GM23338 (cell line): ENCODE results near the gene VLDLR. TPM values are rescaled to one million over a fixed set of nuclear protein-coding genes. Genes with fewer than 3 reads are reported as not detected.
A peak's percentile ranks its signal among the peaks of the same experiment; 100 is the strongest.

Experiments used
- ATAC-seq: fragments of 200-7000 bp; cut with Tn5 transposase; 3 replicates; pipeline ENCODE4 v1.9.1; 2020
- DNase-seq: peaks from one replicate; pipeline ENCODE4 v3.0.0-alpha.2; 2015; ENCODE audit warnings: low spot score
- H2AFZ ChIP-seq: fragments of 200-600 bp; sonication (generic); 2 replicates; pipeline ENCODE4 v1.8.0; 2016; ENCODE audit warnings: antibody characterized with exemption, mild to moderate bottlenecking, moderate library complexity
- H3F3A ChIP-seq: fragments of 200-600 bp; sonication (generic); replicated peaks from 2 replicates; pipeline ENCODE4 v1.8.0; 2017; ENCODE audit warnings: antibody characterized with exemption, mixed run types, low read depth
- H3K27ac ChIP-seq: fragments of 200-600 bp; sonication (generic); 2 replicates; pipeline ENCODE4 v1.6.1; 2016; ENCODE audit warnings: low read depth
- H3K27me3 ChIP-seq: fragments of 200-600 bp; sonication (generic); 2 replicates; pipeline ENCODE4 v1.8.0; 2016; ENCODE audit warnings: mild to moderate bottlenecking, mixed run types, moderate library complexity; ENCODE audit not compliant: insufficient read depth
- H3K36me3 ChIP-seq: fragments of 200-600 bp; sonication (generic); 2 replicates; pipeline ENCODE4 v1.8.0; 2016; ENCODE audit warnings: mild to moderate bottlenecking; ENCODE audit not compliant: insufficient read depth
- H3K4me1 ChIP-seq: fragments of 200-600 bp; sonication (generic); 2 replicates; pipeline ENCODE4 v1.8.0; 2016; ENCODE audit warnings: mild to moderate bottlenecking, moderate library complexity; ENCODE audit not compliant: insufficient read depth
- H3K4me2 ChIP-seq: fragments of 200-600 bp; sonication (generic); 2 replicates; pipeline ENCODE4 v1.7.1; 2017; ENCODE audit warnings: mixed run types
- H3K4me3 ChIP-seq: fragments of 200-600 bp; sonication (generic); 2 replicates; pipeline ENCODE4 v1.6.1; 2016; ENCODE audit warnings: mixed run types
- H3K79me2 ChIP-seq: fragments of 200-600 bp; sonication (generic); replicated peaks from 2 replicates; pipeline ENCODE4 v1.8.0; 2017; ENCODE audit warnings: mild to moderate bottlenecking; ENCODE audit not compliant: insufficient read depth
- H3K9me2 ChIP-seq: fragments of 200-600 bp; sonication (generic); 2 replicates; pipeline ENCODE4 v1.8.0; 2017; ENCODE audit not compliant: insufficient read depth
- H4K20me1 ChIP-seq: fragments of 200-600 bp; sonication (generic); replicated peaks from 2 replicates; pipeline ENCODE4 v1.8.0; 2017; ENCODE audit warnings: mild to moderate bottlenecking; ENCODE audit not compliant: insufficient read depth
- H3K27ac Mint-ChIP-seq: 2 replicates; pipeline ENCODE4 v1.8.0; 2020; ENCODE audit warnings: inconsistent platforms, mild to moderate bottlenecking, moderate library complexity, mixed read lengths
- H3K27me3 Mint-ChIP-seq: 3 replicates; pipeline ENCODE4 v1.8.0; 2022; ENCODE audit warnings: low read depth, mild to moderate bottlenecking, moderate library complexity, mixed read lengths, inconsistent platforms; ENCODE audit not compliant: insufficient read depth, poor library complexity
- H3K36me3 Mint-ChIP-seq: 3 replicates; pipeline ENCODE4 v1.8.0; 2021; ENCODE audit warnings: low read depth, mild to moderate bottlenecking, inconsistent platforms, moderate library complexity, mixed read lengths
- H3K4me1 Mint-ChIP-seq: 3 replicates; pipeline ENCODE4 v1.8.0; 2020; ENCODE audit warnings: mild to moderate bottlenecking, inconsistent platforms, mixed read lengths
- H3K4me3 Mint-ChIP-seq: 3 replicates; pipeline ENCODE4 v1.8.0; 2021; ENCODE audit warnings: moderate library complexity, mild to moderate bottlenecking, inconsistent platforms, mixed read lengths
- H3K9me3 Mint-ChIP-seq: 3 replicates; pipeline ENCODE4 v1.8.0; 2020; ENCODE audit warnings: moderate library complexity, mild to moderate bottlenecking, inconsistent platforms, mixed read lengths
- CREB1 ChIP-seq: fragments of 250-450 bp; sonication (Bioruptor Pico); IDR thresholded peaks from 2 replicates; pipeline ENCODE4 v1.5.0; 2020; ENCODE audit warnings: low read depth, mild to moderate bottlenecking, moderate library complexity
- CTCF ChIP-seq, 2 experiments: fragments of 200-600 bp in 1 of 2; sonication (generic) in 1 of 2; conservative IDR thresholded peaks; 2 replicates each; pipeline versions ENCODE4 v1.5.1 to v1.6.1; 2016 to 2017; ENCODE audit warnings: antibody characterized with exemption in 2 of 2, low read depth in 2 of 2, mild to moderate bottlenecking in 2 of 2, moderate library complexity in 1 of 2
- ETS1 ChIP-seq: IDR thresholded peaks from 2 replicates; pipeline ENCODE4 v1.6.1; 2016; ENCODE audit warnings: antibody characterized with exemption
- EZH2 ChIP-seq: fragments of 200-600 bp; sonication (generic); IDR thresholded peaks from one replicate; pipeline ENCODE4 v1.8.0; 2017; ENCODE audit warnings: antibody characterized with exemption, mild to moderate bottlenecking, low read depth; ENCODE audit not compliant: unreplicated experiment
- EZH2phosphoT487 ChIP-seq: fragments of 200-600 bp; sonication (generic); IDR thresholded peaks from one replicate; pipeline ENCODE4 v1.8.1; 2018; ENCODE audit warnings: antibody characterized with exemption; ENCODE audit not compliant: unreplicated experiment
- JUNB ChIP-seq: IDR thresholded peaks from one replicate; pipeline ENCODE4 v1.6.1; 2016; ENCODE audit warnings: antibody characterized with exemption; ENCODE audit not compliant: unreplicated experiment
- NANOG ChIP-seq: IDR thresholded peaks from 2 replicates; pipeline ENCODE4 v1.6.1; 2016; ENCODE audit warnings: antibody characterized with exemption, borderline replicate concordance
- REST ChIP-seq: IDR thresholded peaks from one replicate; pipeline ENCODE4 v1.6.1; 2018; ENCODE audit warnings: antibody characterized with exemption; ENCODE audit not compliant: unreplicated experiment
- STAT1 ChIP-seq: IDR thresholded peaks from one replicate; pipeline ENCODE4 v1.6.1; 2016; ENCODE audit warnings: antibody characterized with exemption; ENCODE audit not compliant: unreplicated experiment
- ZNF114 ChIP-seq: fragments of 250-450 bp; sonication (Bioruptor Pico); IDR thresholded peaks from 2 replicates; pipeline ENCODE4 v1.5.0; 2020; ENCODE audit warnings: mild to moderate bottlenecking, moderate library complexity
- ZNF331 ChIP-seq: fragments of 250-450 bp; sonication (Bioruptor Pico); IDR thresholded peaks from 2 replicates; pipeline ENCODE4 v1.5.0; 2020; ENCODE audit warnings: low read depth, mild to moderate bottlenecking, moderate library complexity
- polyA plus RNA-seq: library from polyadenylated mRNA; unstranded; fragments of >200 nt; fragmentation: Nextera tagmentation; extraction: Ambion mirVana; gene quantifications from 2 replicates; pipeline ENCODE4 v1.2.1, GENCODE V29; 2016
- total RNA-seq: library from RNA; depleted of rRNA; stranded (reverse); fragments of >200 nt; shearing (Covaris generic); gene quantifications from 2 replicates; pipeline ENCODE4 v1.2.3, GENCODE V29; 2014

The VLDLR gene
- total and polyA plus RNA-seq, 2 experiments from 2014 or later, result 14.9 to 49.8 TPM

GRCh38 chr9:2681981-2682380 lies 60.4 kb downstream of the VLDLR start (continued):
- no peak for TF ChIP-seq CREB1 (CRISPR knock-in tag)
- TF ChIP-seq ZNF331, result no peak
- TF ChIP-seq JUNB, result no peak
- TF ChIP-seq ZNF114 (CRISPR knock-in tag), result no peak
- TF ChIP-seq ETS1, result no peak
- TF ChIP-seq STAT1, result no peak
- TF ChIP-seq NANOG, result no peak
- no peak for TF ChIP-seq REST
- no peak for TF ChIP-seq EZH2phosphoT487

GRCh38 chr9:2686911-2687310 lies 65.3 kb downstream of the VLDLR start:
- no peak overlapping the region for H3K4me3 Mint-ChIP-seq
- Histone ChIP-seq H3K79me2 (no peaks in the 10 kb centered on the region), H3K4me2 (no peak overlapping the region), H3K36me3 (no peaks in the 10 kb centered on the region), H3K27ac (no peak overlapping the region), H3F3A (no peaks in the 10 kb centered on the region), H3K27me3 (no peaks in the 10 kb centered on the region), H4K20me1 (no peaks in the 10 kb centered on the region; the same call in 1 of the 2 replicates), H3K4me3 (no peak overlapping the region), H3K9me2 (peaks cover 6% of the 10 kb centered on the region; the same call in 1 of the 2 replicates), H3K4me1 (peaks cover 3% of the 10 kb centered on the region; the same call in 1 of the 2 replicates), H2AFZ (no peak overlapping the region)
- peak; percentile 56; the same call in 2 of the 3 replicates for ATAC-seq
- no peaks in the 10 kb centered on the region for H3K36me3 Mint-ChIP-seq
- peak overlapping the region; percentile 68 for H3K27ac Mint-ChIP-seq
- peak; percentile 22 for DNase-seq
- H3K27me3 Mint-ChIP-seq, result peaks cover 6% of the 10 kb centered on the region
- peaks cover 2% of the 10 kb centered on the region; the same call in 1 of the 3 replicates for H3K4me1 Mint-ChIP-seq
- H3K9me3 Mint-ChIP-seq, result no peaks in the 10 kb centered on the region
- TF ChIP-seq CTCF (conservative IDR thresholded peaks at IDR 0.05; ENCODE audit: low read depth in 2 of 2) (peak in 1 of 2 experiments; percentile 29; a peak in 2 of 4 replicates), EZH2 (no peak)
